Measurements from ENCODE around the gene MAGOH.

DNA sequence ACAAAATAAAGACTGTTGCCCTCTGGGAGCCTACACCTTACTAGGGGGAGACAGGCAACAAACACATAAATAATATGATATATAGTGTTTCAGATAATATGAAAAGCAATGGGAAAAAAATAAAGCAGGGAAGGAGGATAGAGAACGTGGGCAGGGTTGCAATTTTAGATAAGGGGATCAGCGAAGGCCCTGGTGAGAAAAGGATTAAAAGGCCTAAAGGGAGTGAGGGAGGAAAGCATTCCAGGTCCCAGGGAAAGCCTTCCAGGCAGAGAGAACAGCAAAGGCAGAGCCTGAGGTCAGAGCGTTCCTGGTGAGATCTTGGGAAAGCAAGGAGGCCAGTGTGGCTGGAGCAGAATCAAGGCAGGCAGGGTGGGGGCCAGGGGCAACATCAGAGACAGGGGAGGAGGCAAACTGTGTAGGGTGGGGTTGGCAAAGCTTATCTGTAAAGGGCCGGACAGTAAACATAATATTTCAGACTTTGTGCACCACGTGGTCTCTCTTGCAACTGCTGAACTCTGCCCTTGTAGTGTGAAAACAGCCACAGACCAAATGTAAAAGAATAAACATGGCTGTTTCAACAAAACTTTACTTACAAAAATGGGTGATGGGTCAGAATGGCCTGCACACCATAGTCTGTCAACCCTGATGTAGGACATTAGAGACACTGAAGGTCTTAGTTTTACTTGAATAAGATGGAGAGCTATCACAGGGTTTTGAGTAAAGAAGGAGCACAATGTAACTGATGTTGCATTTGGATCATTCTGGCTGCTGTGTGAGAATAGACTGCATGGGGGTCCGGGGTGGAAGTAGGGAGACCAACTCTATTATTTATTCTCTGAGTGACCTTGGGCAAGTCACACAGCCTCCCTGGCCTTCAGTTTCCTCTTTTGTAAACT, 55.0 kb downstream of the MAGOH start:
- TF ChIP-seq, protein P1, sequence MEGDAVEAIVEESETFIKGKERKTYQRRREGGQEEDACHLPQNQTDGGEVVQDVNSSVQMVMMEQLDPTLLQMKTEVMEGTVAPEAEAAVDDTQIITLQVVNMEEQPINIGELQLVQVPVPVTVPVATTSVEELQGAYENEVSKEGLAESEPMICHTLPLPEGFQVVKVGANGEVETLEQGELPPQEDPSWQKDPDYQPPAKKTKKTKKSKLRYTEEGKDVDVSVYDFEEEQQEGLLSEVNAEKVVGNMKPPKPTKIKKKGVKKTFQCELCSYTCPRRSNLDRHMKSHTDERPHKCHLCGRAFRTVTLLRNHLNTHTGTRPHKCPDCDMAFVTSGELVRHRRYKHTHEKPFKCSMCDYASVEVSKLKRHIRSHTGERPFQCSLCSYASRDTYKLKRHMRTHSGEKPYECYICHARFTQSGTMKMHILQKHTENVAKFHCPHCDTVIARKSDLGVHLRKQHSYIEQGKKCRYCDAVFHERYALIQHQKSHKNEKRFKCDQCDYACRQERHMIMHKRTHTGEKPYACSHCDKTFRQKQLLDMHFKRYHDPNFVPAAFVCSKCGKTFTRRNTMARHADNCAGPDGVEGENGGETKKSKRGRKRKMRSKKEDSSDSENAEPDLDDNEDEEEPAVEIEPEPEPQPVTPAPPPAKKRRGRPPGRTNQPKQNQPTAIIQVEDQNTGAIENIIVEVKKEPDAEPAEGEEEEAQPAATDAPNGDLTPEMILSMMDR (conservative IDR thresholded peaks at IDR 0.05), result no peak
- TF ChIP-seq EZH2 (IDR thresholded peaks at IDR 0.05; ENCODE audit: low read depth), result no peak
